GM12878 (cell line): ENCODE results near the gene GPRASP3. TPM values are rescaled to one million over a fixed set of nuclear protein-coding genes. Genes with fewer than 3 reads are reported as not detected.

Source experiments
- ATAC-seq: fragments of 200-7000 bp; cut with Tn5 transposase; 3 replicates; pipeline ENCODE4 v1.9.1; 2020; ENCODE audit warnings: mild to moderate bottlenecking, moderate library complexity
- BruUV-seq: library from RNA; stranded (reverse); fragments of 400-500 nt; replicated peaks from 2 replicates; lab custom pipeline; 2021; lab: Mats Ljungman, UMichigan
- CTCF ChIA-PET: fragments of 300-600 bp; sonication (Branson Sonifier 250); formaldehyde crosslinking; extraction: SDS; loops from one replicate; lab custom pipeline; 2021; ENCODE audit warnings: inconsistent platforms; lab: Yijun Ruan, JAX
- POLR2A ChIA-PET: fragments of 350-600 bp; formaldehyde crosslinking; extraction: SDS; loops from one replicate; lab custom pipeline; 2021; ENCODE audit warnings: inconsistent platforms; lab: Charles Lee
- RAD21 ChIA-PET: fragments of 300-600 bp; sonication (Branson Sonifier 250); formaldehyde crosslinking; loops from one replicate; lab custom pipeline; 2023; ENCODE audit warnings: antibody characterized with exemption; ENCODE audit not compliant: unreplicated experiment; lab: Charles Lee
- SMC1A ChIA-PET: fragments of 300-600 bp; sonication (Branson Sonifier 250); formaldehyde crosslinking; loops from one replicate; lab custom pipeline; 2023; ENCODE audit not compliant: unreplicated experiment, uncharacterized antibody; lab: Charles Lee
- DNase-seq: peaks from one replicate; pipeline ENCODE4 v3.0.0-alpha.2; 2011; ENCODE audit warnings: low read depth, low spot score
- FAIRE-seq: peaks from 3 replicates; lab custom pipeline; 2011; peaks lifted over from hg19 to GRCh38; lab: Jason Lieb, UNC
- H2AFZ ChIP-seq: 2 replicates; pipeline ENCODE4 v1.6.0; 2011; ENCODE audit warnings: low read depth, low read length, control low read depth; ENCODE audit not compliant: control insufficient read depth
- H3K27ac ChIP-seq: 2 replicates; pipeline ENCODE4 v1.5.1; 2011; ENCODE audit warnings: control low read depth; ENCODE audit not compliant: control insufficient read depth, insufficient read depth
- H3K27me3 ChIP-seq, 2 experiments: replicated peaks in 1 of 2; 2 replicates each; pipeline versions ENCODE4 v1.6.0 to v1.6.1; 2011; ENCODE audit warnings: low read length in 1 of 2; ENCODE audit not compliant: control insufficient read depth in 2 of 2, insufficient read depth in 2 of 2
- H3K36me3 ChIP-seq, 2 experiments: 2 replicates each; pipeline ENCODE4 v1.5.1; 2011; ENCODE audit warnings: low read length in 1 of 2; ENCODE audit not compliant: control insufficient read depth in 2 of 2, insufficient read depth in 2 of 2
- H3K4me1 ChIP-seq: 2 replicates; pipeline ENCODE4 v1.6.1; 2011; ENCODE audit warnings: mild to moderate bottlenecking, low read length, moderate library complexity, mixed read lengths; ENCODE audit not compliant: control insufficient read depth, insufficient read depth
- H3K4me2 ChIP-seq: 2 replicates; pipeline ENCODE4 v1.6.0; 2011; ENCODE audit warnings: control low read depth; ENCODE audit not compliant: control insufficient read depth, insufficient read depth
- H3K4me3 ChIP-seq: fragments of 200-600 bp; sonication (generic); 2 replicates; pipeline ENCODE4 v1.5.1; 2016
- H3K79me2 ChIP-seq: 2 replicates; pipeline ENCODE4 v1.6.0; 2011; ENCODE audit warnings: low read length; ENCODE audit not compliant: control insufficient read depth, insufficient read depth
- H3K9ac ChIP-seq: 2 replicates; pipeline ENCODE4 v1.8.0; 2011; ENCODE audit warnings: low read length, control low read depth, mixed read lengths; ENCODE audit not compliant: control insufficient read depth, insufficient read depth
- H3K9me3 ChIP-seq: replicated peaks from 3 replicates; pipeline ENCODE4 v1.5.1; 2011; ENCODE audit warnings: mild to moderate bottlenecking, low read length; ENCODE audit not compliant: control insufficient read depth, insufficient read depth
- H4K20me1 ChIP-seq: 2 replicates; pipeline ENCODE4 v1.6.0; 2011; ENCODE audit not compliant: control insufficient read depth, insufficient read depth
- ATF7 ChIP-seq: fragments of 450-650 bp; IDR thresholded peaks from 2 replicates; pipeline ENCODE4 v1.6.1; 2016; ENCODE audit warnings: low read depth, mild to moderate bottlenecking
- CBX3 ChIP-seq: fragments of 200-600 bp; sonication (generic); IDR thresholded peaks from 2 replicates; pipeline ENCODE4 v1.6.1; 2016; ENCODE audit warnings: low read depth, borderline replicate concordance
- KAT2A ChIP-seq: conservative IDR thresholded peaks from 2 replicates; pipeline ENCODE4 v1.6.1; 2011; ENCODE audit warnings: low read depth, low read length; ENCODE audit not compliant: control insufficient read depth
- MTA2 ChIP-seq: fragments of 450-650 bp; IDR thresholded peaks from 2 replicates; pipeline ENCODE4 v1.6.1; 2016; ENCODE audit warnings: low read depth, mild to moderate bottlenecking, moderate library complexity
- PAX8 ChIP-seq: fragments of 450-650 bp; IDR thresholded peaks from 2 replicates; pipeline ENCODE4 v1.6.1; 2017; ENCODE audit warnings: mild to moderate bottlenecking, moderate library complexity
- RUNX3 ChIP-seq: IDR thresholded peaks from 2 replicates; pipeline ENCODE4 v1.6.1; 2012; ENCODE audit warnings: low read length, inconsistent platforms
- SIN3A ChIP-seq: IDR thresholded peaks from 2 replicates; pipeline ENCODE4 v1.6.1; 2012; ENCODE audit warnings: low read depth, low read length, improper control_type of control experiment
- STAT1 ChIP-seq: fragments of 450-650 bp; conservative IDR thresholded peaks from 2 replicates; pipeline ENCODE4 v1.6.1; 2014; ENCODE audit warnings: antibody characterized with exemption, mild to moderate bottlenecking
- WGBS: methylation state at CpG from one replicate; pipeline ENCODE4 v1.1.6; 2016; ENCODE audit warnings: low lambda C conversion rate; ENCODE audit not compliant: insufficient replicate concordance, insufficient coverage; ENCODE audit errors: missing lambda C conversion rate; 5-methylcytosine and 5-hydroxymethylcytosine counted together
- in situ Hi-C: fragments of 300-500 bp; cut with MboI; formaldehyde crosslinking; loops from 9 replicates; pipeline ENCODE4 v1.14.3; 2018; ENCODE audit warnings: mixed read lengths
- intact Hi-C: fragments of 100-400 bp; cut with micrococcal nuclease; formaldehyde crosslinking; loops from one replicate; pipeline ENCODE4 v1.14.2; 2022; ENCODE audit not compliant: unreplicated experiment
- polyA plus RNA-seq, 11 experiments: library from polyadenylated mRNA; depleted of rRNA in 4 of 11; unstranded in 6 of 11; stranded (reverse) in 5 of 11; fragments of >200 nt; fragmentation: Nextera tagmentation in 4 of 11; fragmentation: Illumina TruSeq in 1 of 11; extraction: Ambion mirVana in 4 of 11; extraction: Trizol in 1 of 11; gene quantifications; 1 replicate in 1 of 11; 2 replicates in 10 of 11; pipeline versions ENCODE4 v1.2.1 to v1.2.3, GENCODE V29; 2011 to 2016; ENCODE audit warnings: inconsistent platforms in 2 of 11, missing spikeins in 2 of 11, low read depth in 1 of 11
- total RNA-seq, 4 experiments: library from RNA; depleted of rRNA in 3 of 4; stranded (reverse); fragments of >200 nt in 3 of 4; fragmentation: Illumina TruSeq in 1 of 4; extraction: Trizol in 1 of 4; gene quantifications; 2 replicates each; pipeline versions ENCODE4 v1.2.1 to v1.2.3, GENCODE V29; 2013 to 2021
- TF ChIP-seq, protein P1 (sequence below): IDR thresholded peaks from 2 replicates; pipeline ENCODE4 v1.6.1; 2011; ENCODE audit warnings: borderline replicate concordance, low read depth, mild to moderate bottlenecking, moderate library complexity, mixed read lengths, low read length; ENCODE audit not compliant: insufficient read depth; ENCODE audit errors: extremely low read length
- TF ChIP-seq, protein P2 (sequence below): fragments of 150-350 bp; IDR thresholded peaks from 2 replicates; pipeline ENCODE4 v1.6.1; 2014; ENCODE audit warnings: mild to moderate bottlenecking, low read depth, low read length
- TF ChIP-seq, protein P3 (sequence below): fragments of 450-650 bp; IDR thresholded peaks from 2 replicates; pipeline ENCODE4 v1.6.1; 2017; ENCODE audit warnings: mild to moderate bottlenecking, moderate library complexity
- TF ChIP-seq, protein P4 (sequence below), 3 experiments: IDR thresholded peaks in 2 of 3; conservative IDR thresholded peaks in 1 of 3; 2 replicates each; pipeline ENCODE4 v1.5.1; 2011; ENCODE audit warnings: low read depth in 3 of 3, low read length in 3 of 3, mild to moderate bottlenecking in 3 of 3, control low read depth in 2 of 3, moderate library complexity in 2 of 3, inconsistent platforms in 1 of 3, mixed read lengths in 1 of 3; ENCODE audit not compliant: control insufficient read depth in 2 of 3, insufficient read depth in 1 of 3; ENCODE audit errors: extremely low read depth in 1 of 3
- TF ChIP-seq, protein P5 (sequence below): IDR thresholded peaks from 2 replicates; pipeline ENCODE4 v1.6.1; 2011; ENCODE audit warnings: low read depth, low read length, improper control_type of control experiment, borderline replicate concordance

Gene GPRASP3
- total and polyA plus RNA-seq, 10 of the 15 experiments (the other 5 are each of a cell fraction or from before 2014, with no cell fraction given) = 0.09 to 0.30 (median 0.14) TPM

DNA sequence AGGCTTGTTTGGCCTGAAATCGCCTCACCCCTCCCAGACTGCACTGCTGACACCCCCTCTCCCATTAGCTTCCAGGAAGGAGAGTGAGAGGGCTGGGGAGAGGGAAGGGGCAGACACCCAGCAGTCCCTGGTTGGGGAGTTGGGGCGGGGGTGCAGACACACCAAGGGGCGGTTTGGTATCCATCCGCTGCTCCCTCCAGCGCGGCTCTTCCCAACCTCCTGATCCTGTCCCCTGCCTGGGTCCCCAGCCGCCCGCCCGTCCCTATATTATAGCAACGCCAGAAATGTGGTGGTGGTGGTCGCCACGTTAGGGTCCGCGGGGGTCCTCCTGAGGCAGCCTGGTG lies 24.9 kb downstream of the GPRASP3 start (continued):
- no peak for TF ChIP-seq CBX3
- TF ChIP-seq ATF7 = no peak
- TF ChIP-seq, protein P1, sequence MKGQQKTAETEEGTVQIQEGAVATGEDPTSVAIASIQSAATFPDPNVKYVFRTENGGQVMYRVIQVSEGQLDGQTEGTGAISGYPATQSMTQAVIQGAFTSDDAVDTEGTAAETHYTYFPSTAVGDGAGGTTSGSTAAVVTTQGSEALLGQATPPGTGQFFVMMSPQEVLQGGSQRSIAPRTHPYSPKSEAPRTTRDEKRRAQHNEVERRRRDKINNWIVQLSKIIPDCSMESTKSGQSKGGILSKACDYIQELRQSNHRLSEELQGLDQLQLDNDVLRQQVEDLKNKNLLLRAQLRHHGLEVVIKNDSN = no peak
- TF ChIP-seq STAT1 = no peak

DNA sequence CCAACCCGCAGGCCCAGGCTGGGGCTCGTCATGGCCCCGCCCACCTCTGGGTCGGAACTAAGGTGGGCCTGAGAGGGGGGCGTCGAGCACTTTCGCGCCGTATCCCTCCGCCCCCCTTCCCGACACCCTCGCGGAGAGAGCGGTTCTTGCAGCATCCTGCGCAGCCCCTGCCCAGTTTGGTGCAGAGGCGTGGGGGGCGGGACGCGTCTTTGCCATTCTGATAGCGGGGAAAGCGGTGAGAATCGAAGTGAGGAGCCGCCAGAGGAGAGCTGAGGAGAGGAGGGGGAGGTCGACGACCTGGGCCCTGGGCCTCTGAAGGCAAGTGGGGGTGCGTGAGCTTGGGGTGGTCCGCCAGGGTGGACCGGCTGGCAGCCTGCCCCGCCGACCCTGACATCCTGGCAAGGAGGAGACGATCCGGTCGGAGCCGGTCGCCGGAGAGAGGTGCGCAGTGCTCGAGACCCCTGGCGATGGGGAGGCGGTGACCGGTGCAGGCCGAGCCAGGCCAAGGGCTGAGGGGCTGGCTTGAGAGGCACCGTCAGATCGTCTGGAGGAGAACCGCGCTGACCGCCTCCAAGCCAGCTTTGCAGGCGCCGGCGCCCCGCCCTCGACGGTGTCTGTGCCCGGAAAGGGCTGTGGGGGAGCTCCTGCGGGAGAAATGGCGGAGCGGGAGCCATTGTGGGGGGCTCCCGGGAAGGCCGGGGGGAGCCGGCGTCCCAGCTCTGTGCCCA lies 25.5 kb downstream of the GPRASP3 start:
- RAD21 ChIA-PET = no interaction called here
- Histone ChIP-seq H3K4me2 (no peak overlapping the region), H3K36me3 (no peaks in the 10 kb centered on the region), H3K9me3 (no peaks in the 10 kb centered on the region), H3K27ac (no peak overlapping the region), H3K27me3 (no peaks in the 10 kb centered on the region), H3K4me3 (no peak overlapping the region), H3K79me2 (no peaks in the 10 kb centered on the region), H4K20me1 (no peaks in the 10 kb centered on the region), H2AFZ (no peak overlapping the region), H3K4me1 (no peaks in the 10 kb centered on the region), H3K9ac (no peak overlapping the region)
- intact Hi-C loops (no loop called here), in situ Hi-C loops (no loop called here)
- BruUV-seq = no TSS peak
- ATAC-seq = no peak
- TF ChIP-seq KAT2A (no peak), PAX8 (no peak), MTA2 (no peak), SIN3A (no peak), RUNX3 (no peak)
- TF ChIP-seq, protein P2, sequence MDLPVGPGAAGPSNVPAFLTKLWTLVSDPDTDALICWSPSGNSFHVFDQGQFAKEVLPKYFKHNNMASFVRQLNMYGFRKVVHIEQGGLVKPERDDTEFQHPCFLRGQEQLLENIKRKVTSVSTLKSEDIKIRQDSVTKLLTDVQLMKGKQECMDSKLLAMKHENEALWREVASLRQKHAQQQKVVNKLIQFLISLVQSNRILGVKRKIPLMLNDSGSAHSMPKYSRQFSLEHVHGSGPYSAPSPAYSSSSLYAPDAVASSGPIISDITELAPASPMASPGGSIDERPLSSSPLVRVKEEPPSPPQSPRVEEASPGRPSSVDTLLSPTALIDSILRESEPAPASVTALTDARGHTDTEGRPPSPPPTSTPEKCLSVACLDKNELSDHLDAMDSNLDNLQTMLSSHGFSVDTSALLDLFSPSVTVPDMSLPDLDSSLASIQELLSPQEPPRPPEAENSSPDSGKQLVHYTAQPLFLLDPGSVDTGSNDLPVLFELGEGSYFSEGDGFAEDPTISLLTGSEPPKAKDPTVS = no peak
- TF ChIP-seq, protein P3, sequence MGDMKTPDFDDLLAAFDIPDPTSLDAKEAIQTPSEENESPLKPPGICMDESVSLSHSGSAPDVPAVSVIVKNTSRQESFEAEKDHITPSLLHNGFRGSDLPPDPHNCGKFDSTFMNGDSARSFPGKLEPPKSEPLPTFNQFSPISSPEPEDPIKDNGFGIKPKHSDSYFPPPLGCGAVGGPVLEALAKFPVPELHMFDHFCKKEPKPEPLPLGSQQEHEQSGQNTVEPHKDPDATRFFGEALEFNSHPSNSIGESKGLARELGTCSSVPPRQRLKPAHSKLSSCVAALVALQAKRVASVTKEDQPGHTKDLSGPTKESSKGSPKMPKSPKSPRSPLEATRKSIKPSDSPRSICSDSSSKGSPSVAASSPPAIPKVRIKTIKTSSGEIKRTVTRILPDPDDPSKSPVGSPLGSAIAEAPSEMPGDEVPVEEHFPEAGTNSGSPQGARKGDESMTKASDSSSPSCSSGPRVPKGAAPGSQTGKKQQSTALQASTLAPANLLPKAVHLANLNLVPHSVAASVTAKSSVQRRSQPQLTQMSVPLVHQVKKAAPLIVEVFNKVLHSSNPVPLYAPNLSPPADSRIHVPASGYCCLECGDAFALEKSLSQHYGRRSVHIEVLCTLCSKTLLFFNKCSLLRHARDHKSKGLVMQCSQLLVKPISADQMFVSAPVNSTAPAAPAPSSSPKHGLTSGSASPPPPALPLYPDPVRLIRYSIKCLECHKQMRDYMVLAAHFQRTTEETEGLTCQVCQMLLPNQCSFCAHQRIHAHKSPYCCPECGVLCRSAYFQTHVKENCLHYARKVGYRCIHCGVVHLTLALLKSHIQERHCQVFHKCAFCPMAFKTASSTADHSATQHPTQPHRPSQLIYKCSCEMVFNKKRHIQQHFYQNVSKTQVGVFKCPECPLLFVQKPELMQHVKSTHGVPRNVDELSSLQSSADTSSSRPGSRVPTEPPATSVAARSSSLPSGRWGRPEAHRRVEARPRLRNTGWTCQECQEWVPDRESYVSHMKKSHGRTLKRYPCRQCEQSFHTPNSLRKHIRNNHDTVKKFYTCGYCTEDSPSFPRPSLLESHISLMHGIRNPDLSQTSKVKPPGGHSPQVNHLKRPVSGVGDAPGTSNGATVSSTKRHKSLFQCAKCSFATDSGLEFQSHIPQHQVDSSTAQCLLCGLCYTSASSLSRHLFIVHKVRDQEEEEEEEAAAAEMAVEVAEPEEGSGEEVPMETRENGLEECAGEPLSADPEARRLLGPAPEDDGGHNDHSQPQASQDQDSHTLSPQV = no peak
- TF ChIP-seq, protein P4, sequence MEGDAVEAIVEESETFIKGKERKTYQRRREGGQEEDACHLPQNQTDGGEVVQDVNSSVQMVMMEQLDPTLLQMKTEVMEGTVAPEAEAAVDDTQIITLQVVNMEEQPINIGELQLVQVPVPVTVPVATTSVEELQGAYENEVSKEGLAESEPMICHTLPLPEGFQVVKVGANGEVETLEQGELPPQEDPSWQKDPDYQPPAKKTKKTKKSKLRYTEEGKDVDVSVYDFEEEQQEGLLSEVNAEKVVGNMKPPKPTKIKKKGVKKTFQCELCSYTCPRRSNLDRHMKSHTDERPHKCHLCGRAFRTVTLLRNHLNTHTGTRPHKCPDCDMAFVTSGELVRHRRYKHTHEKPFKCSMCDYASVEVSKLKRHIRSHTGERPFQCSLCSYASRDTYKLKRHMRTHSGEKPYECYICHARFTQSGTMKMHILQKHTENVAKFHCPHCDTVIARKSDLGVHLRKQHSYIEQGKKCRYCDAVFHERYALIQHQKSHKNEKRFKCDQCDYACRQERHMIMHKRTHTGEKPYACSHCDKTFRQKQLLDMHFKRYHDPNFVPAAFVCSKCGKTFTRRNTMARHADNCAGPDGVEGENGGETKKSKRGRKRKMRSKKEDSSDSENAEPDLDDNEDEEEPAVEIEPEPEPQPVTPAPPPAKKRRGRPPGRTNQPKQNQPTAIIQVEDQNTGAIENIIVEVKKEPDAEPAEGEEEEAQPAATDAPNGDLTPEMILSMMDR (IDR thresholded peaks at IDR 0.05 in 2 of 3, conservative IDR thresholded peaks at IDR 0.05 in 1 of 3; ENCODE audit: control insufficient read depth in 2 of 3, extremely low read depth in 1 of 3, insufficient read depth in 1 of 3, low read depth in 3 of 3, low read length in 3 of 3) = no peak
- TF ChIP-seq, protein P5, sequence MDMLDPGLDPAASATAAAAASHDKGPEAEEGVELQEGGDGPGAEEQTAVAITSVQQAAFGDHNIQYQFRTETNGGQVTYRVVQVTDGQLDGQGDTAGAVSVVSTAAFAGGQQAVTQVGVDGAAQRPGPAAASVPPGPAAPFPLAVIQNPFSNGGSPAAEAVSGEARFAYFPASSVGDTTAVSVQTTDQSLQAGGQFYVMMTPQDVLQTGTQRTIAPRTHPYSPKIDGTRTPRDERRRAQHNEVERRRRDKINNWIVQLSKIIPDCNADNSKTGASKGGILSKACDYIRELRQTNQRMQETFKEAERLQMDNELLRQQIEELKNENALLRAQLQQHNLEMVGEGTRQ = no peak
- SMC1A ChIA-PET = no interaction called here
- FAIRE-seq = no peak
- DNase-seq = no peak
- CTCF ChIA-PET = no interaction called here
- WGBS = 57% methylated on average over 44 of the region's 61 CpGs
- POLR2A ChIA-PET = no interaction called here
